Fibroblast of villous mesenchyme (primary cell): ENCODE measurements around the gene NOB1. TPM values are rescaled to one million over a fixed set of nuclear protein-coding genes. Genes with fewer than 3 reads are reported as not detected.

Source experiments
- DNase-seq: peaks from one replicate; pipeline ENCODE4 v3.0.0-alpha.2; 2010; ENCODE audit warnings: low read depth
- H3K4me3 ChIP-seq: 2 replicates; pipeline ENCODE4 v1.5.1; 2011; ENCODE audit warnings: low read depth, mild to moderate bottlenecking, low read length
- small RNA-seq: library from RNA; depleted of rRNA; stranded (forward); fragments of <200 nt; gene quantifications from one replicate; pipeline ENCODE3, GENCODE V24; 2012
- total RNA-seq: library from RNA; depleted of rRNA; stranded (reverse); fragments of >200 nt; gene quantifications from 2 replicates; pipeline ENCODE4 v1.2.3, GENCODE V29; 2012
- TF ChIP-seq, protein P1 (sequence below): IDR thresholded peaks from 2 replicates; pipeline ENCODE4 v1.5.1; 2012; ENCODE audit warnings: low read depth, mild to moderate bottlenecking, low read length; ENCODE audit not compliant: insufficient read depth

Gene NOB1
- total RNA-seq, 1 donor: 22.0 TPM

DNA sequence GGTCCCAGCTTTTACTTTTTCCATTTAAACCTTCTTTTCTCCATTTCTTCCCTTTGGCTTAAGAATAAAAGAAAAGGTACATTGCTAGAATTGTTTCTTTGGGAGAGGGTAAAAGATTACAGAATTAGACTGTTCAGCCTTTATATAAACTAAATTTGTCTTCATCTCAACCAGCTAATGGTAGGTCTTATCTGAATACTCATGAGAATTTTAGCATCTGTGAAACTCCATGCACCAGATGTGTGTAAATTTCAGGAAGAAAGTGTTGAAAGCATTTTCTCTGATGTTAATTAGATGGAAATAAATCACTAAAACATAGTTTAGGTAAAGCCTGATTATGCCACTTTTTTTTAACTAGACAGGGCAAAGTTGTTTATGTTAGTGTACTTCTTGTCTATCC, 53.3 kb downstream of the NOB1 start:
- no peak overlapping the region for H3K4me3 ChIP-seq
- no peak for DNase-seq
- TF ChIP-seq, protein P1, sequence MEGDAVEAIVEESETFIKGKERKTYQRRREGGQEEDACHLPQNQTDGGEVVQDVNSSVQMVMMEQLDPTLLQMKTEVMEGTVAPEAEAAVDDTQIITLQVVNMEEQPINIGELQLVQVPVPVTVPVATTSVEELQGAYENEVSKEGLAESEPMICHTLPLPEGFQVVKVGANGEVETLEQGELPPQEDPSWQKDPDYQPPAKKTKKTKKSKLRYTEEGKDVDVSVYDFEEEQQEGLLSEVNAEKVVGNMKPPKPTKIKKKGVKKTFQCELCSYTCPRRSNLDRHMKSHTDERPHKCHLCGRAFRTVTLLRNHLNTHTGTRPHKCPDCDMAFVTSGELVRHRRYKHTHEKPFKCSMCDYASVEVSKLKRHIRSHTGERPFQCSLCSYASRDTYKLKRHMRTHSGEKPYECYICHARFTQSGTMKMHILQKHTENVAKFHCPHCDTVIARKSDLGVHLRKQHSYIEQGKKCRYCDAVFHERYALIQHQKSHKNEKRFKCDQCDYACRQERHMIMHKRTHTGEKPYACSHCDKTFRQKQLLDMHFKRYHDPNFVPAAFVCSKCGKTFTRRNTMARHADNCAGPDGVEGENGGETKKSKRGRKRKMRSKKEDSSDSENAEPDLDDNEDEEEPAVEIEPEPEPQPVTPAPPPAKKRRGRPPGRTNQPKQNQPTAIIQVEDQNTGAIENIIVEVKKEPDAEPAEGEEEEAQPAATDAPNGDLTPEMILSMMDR: no peak

DNA sequence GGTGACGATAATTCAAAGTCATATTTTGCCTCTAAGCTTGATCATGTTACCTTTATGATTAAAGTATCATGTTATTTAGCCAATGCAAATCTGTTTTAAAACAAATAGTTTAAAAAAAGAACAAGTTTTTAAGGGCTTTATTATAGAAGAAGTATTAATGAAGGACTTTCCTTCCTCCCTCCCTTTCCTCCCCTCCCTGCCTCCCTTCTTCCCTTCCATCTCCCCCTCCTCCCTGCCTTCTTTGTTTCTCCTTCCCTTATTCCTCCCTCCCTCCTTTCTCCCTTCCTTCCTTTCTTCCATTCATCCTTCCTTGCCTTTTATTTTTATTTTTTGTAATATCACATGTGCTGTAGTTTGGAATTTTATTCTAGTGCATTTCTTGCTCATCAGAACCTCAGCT, 54.8 kb downstream of the NOB1 start:
- H3K4me3 ChIP-seq: no peak overlapping the region
- no peak for DNase-seq
- TF ChIP-seq, protein P1: no peak

DNA sequence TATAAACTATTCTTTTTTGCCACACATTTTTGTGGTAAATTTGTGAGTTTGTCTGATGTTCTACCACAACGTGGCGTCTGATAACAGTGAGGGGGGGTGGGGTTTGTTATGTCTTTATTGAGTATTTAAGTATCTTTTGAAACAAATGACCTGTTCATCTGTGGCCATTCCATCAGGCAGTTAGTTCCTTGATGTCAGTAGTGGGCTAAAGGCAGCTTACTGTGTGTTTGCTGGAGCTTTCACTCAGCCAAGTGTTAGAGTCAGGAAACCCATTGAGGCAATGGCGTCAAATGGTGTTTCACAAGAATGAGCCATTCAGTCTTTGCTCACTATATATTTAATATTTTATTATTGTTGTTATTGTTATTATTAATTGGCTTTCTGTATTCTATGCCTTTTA, 56.3 kb downstream of the NOB1 start:
- DNase-seq: no peak
- H3K4me3 ChIP-seq: no peak overlapping the region
- TF ChIP-seq, protein P1: no peak

DNA sequence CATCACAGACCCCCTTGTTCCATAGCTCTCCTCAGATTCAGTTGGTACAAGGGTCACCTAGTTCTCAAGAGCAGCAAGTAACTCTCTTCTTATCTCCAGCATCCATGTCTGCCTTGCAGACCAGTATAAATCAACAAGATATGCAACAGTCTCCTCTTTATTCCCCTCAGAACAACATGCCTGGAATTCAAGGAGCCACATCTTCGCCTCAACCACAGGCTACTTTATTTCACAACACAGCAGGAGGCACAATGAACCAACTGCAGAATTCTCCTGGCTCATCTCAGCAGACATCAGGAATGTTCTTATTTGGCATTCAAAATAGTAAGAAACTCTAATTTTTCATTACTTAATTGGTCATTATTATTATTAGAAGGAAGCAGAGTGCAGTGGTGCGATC, 60.8 kb downstream of the NOB1 start:
- TF ChIP-seq, protein P1: no peak
- no peak for DNase-seq
- H3K4me3 ChIP-seq: no peak overlapping the region

DNA sequence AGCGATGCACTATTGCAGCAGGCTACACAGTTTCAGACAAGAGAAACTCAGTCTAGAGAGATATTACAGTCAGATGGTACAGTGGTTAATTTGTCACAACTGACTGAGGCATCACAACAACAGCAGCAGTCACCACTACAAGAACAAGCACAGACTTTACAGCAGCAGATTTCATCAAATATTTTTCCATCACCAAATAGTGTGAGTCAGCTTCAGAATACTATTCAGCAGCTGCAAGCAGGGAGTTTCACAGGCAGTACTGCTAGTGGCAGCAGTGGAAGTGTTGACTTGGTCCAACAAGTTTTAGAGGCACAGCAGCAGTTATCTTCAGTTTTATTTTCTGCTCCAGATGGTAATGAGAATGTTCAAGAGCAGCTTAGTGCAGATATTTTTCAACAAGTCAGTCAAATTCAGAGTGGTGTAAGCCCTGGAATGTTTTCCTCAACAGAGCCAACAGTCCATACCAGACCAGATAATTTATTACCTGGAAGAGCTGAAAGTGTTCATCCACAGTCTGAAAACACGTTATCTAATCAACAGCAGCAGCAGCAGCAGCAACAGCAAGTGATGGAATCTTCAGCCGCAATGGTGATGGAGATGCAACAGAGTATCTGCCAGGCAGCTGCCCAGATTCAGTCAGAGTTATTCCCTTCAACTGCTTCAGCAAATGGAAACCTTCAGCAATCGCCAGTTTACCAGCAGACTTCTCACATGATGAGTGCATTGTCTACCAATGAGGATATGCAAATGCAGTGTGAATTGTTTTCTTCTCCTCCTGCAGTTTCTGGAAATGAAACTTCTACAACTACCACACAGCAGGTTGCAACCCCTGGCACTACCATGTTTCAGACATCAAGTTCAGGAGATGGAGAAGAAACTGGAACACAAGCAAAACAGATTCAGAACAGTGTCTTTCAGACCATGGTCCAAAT, 62.5 kb downstream of the NOB1 start:
- peak; percentile 77 for DNase-seq
- H3K4me3 ChIP-seq: no peak overlapping the region
- TF ChIP-seq, protein P1: no peak

Small RNA genes lying within 50 kb of the gene (small RNA-seq; reads per million reads assigned to genes)
- not detected for gene RF00091

Other genes with a start within 250 kb of the NOB1 start
- 34.5 and 69.1 TPM in 2 replicates for gene NFAT5, start 189.0 kb downstream of the NOB1 start, total RNA-seq
- gene NQO1, start 28.4 kb downstream of the NOB1 start, total RNA-seq: 384 and 934 TPM in 2 replicates
- gene WWP2, start 7.4 kb upstream of the NOB1 start, total RNA-seq: 28.5 and 32.5 TPM in 2 replicates
- gene CLEC18A, start 196.4 kb upstream of the NOB1 start, total RNA-seq: 0.32 and 0.86 TPM in 2 replicates